CD4-positive, alpha-beta T cell treated with Interleukin-15 for 4 hours (primary cell): Measurements from ENCODE around the gene CPNE2.

Experiments
- DNase-seq: peaks from one replicate; pipeline ENCODE4 v3.0.0-alpha.2; 2020; ENCODE audit warnings: low spot score

Gene CPNE2

GRCh38 chr16:57069635-57070370 lies 22.6 kb upstream of the CPNE2 start:
- DNase-seq, result no peak

GRCh38 chr16:57070424-57070823 lies 22.0 kb upstream of the CPNE2 start:
- no peak for DNase-seq

GRCh38 chr16:57071081-57071732 lies 21.2 kb upstream of the CPNE2 start:
- peak; percentile 14 for DNase-seq

- no peak for DNase-seq
Observed at GRCh38 chr16:57071831-57072582, 20.4 kb upstream of the CPNE2 start.

GRCh38 chr16:57072616-57073275 lies 19.6 kb upstream of the CPNE2 start:
- no peak for DNase-seq

GRCh38 chr16:57077714-57078113 lies 14.7 kb upstream of the CPNE2 start:
- DNase-seq, result no peak

GRCh38 chr16:57081744-57082143 lies 10.6 kb upstream of the CPNE2 start:
- no peak for DNase-seq

- DNase-seq, result no peak
Observed at GRCh38 chr16:57082664-57083063, 9.7 kb upstream of the CPNE2 start.

GRCh38 chr16:57083485-57084126 lies 8.8 kb upstream of the CPNE2 start:
- DNase-seq, result no peak

GRCh38 chr16:57084257-57084770 lies 8.1 kb upstream of the CPNE2 start:
- peak; percentile 76 for DNase-seq

GRCh38 chr16:57084996-57085395 lies 7.4 kb upstream of the CPNE2 start:
- DNase-seq, result no peak

GRCh38 chr16:57087003-57087402 lies 5.4 kb upstream of the CPNE2 start:
- DNase-seq, result no peak

- DNase-seq, result no peak
Observed at GRCh38 chr16:57089406-57089805, 3.0 kb upstream of the CPNE2 start.

GRCh38 chr16:57091200-57091974 lies 996 bp upstream of the CPNE2 start:
- DNase-seq, result no peak

GRCh38 chr16:57092786-57093411 lies 516 bp downstream of the CPNE2 start:
- DNase-seq, result peak; percentile 40

- DNase-seq, result no peak
Observed at GRCh38 chr16:57093666-57094564, 1.5 kb downstream of the CPNE2 start.

GRCh38 chr16:57094911-57095310 lies 2.5 kb downstream of the CPNE2 start:
- DNase-seq, result no peak

GRCh38 chr16:57096192-57096591 lies 3.8 kb downstream of the CPNE2 start:
- DNase-seq, result no peak

GRCh38 chr16:57096793-57097192 lies 4.4 kb downstream of the CPNE2 start:
- no peak for DNase-seq
